ENCODE data around the gene DPP6.

The DPP6 gene

GRCh38 chr7:154853063-154853726 is 801.0 kb downstream of the DPP6 start:
- no peak for DNase-seq

- no peak for DNase-seq
Observed at GRCh38 chr7:154853727-154854095, 801.5 kb downstream of the DPP6 start.

GRCh38 chr7:154854836-154855235 is 802.6 kb downstream of the DPP6 start:
- no peak for DNase-seq

GRCh38 chr7:154855366-154855765 is 803.2 kb downstream of the DPP6 start:
- no peak for DNase-seq

- no peak for DNase-seq
Observed at GRCh38 chr7:154856733-154857132, 804.5 kb downstream of the DPP6 start.

GRCh38 chr7:154857240-154857639 is 805.0 kb downstream of the DPP6 start:
- DNase-seq: peak; percentile 28

GRCh38 chr7:154857728-154858681 is 805.8 kb downstream of the DPP6 start:
- DNase-seq: peak; percentile 49

GRCh38 chr7:154858836-154859537 is 806.8 kb downstream of the DPP6 start:
- DNase-seq: no peak

- DNase-seq: no peak
Observed at GRCh38 chr7:154859747-154860620, 807.8 kb downstream of the DPP6 start.

- no peak for DNase-seq
Observed at GRCh38 chr7:154860621-154861375, 808.6 kb downstream of the DPP6 start.

- DNase-seq: no peak
Observed at GRCh38 chr7:154861589-154861988, 809.4 kb downstream of the DPP6 start.

- DNase-seq: peak; percentile 84
Observed at GRCh38 chr7:154862153-154862791, 810.1 kb downstream of the DPP6 start.

GRCh38 chr7:154863766-154864522 is 811.7 kb downstream of the DPP6 start:
- DNase-seq: no peak

- DNase-seq: no peak
Observed at GRCh38 chr7:154864523-154864891, 812.3 kb downstream of the DPP6 start.

GRCh38 chr7:154865984-154866685 is 813.9 kb downstream of the DPP6 start:
- no peak for DNase-seq

- no peak for DNase-seq
Observed at GRCh38 chr7:154867068-154867467, 814.9 kb downstream of the DPP6 start.

GRCh38 chr7:154868921-154869320 is 816.7 kb downstream of the DPP6 start:
- DNase-seq: no peak

GRCh38 chr7:154869436-154869835 is 817.2 kb downstream of the DPP6 start:
- no peak for DNase-seq

- DNase-seq: no peak
Observed at GRCh38 chr7:154871507-154871906, 819.3 kb downstream of the DPP6 start.

All from DMS79 treated with DMSO at 0.1 percent for 48 hours (cell line).